Prostate gland (tissue), 2 donors: Measurements from ENCODE around the gene C1QTNF12. TPM values are rescaled to one million over a fixed set of nuclear protein-coding genes. Genes with fewer than 3 reads are reported as not detected.

ENCODE experiments used
- DNase-seq: peaks from one replicate; pipeline ENCODE4 v3.0.0-alpha.2; 2019; ENCODE audit warnings: low spot score
- H3K27ac ChIP-seq, 2 donors: fragments of 200-600 bp; sonication (generic); 2 replicates each; pipeline ENCODE4 v1.5.1; 2017 to 2019
- H3K27me3 ChIP-seq: fragments of 200-600 bp; sonication (generic); replicated peaks from 2 replicates; pipeline ENCODE4 v1.5.1; 2019; ENCODE audit not compliant: insufficient read depth
- H3K36me3 ChIP-seq, 2 donors: fragments of 200-600 bp; sonication (generic); 1 replicate in 1 of 2; 2 replicates in 1 of 2; pipeline versions ENCODE4 v1.5.1 to v1.8.1; 2017 to 2019
- H3K4me1 ChIP-seq: fragments of 200-600 bp; sonication (generic); replicated peaks from 2 replicates; pipeline ENCODE4 v1.5.1; 2019
- H3K4me3 ChIP-seq, 2 donors: fragments of 200-600 bp; sonication (generic); 2 replicates each; pipeline ENCODE4 v1.5.1; 2017 to 2019
- H3K9me3 ChIP-seq: fragments of 200-600 bp; sonication (generic); 2 replicates; pipeline ENCODE4 v1.5.1; 2017
- CTCF ChIP-seq, 4 experiments: fragments of 200-600 bp in 2 of 4; fragments of 450-650 bp in 2 of 4; sonication (generic) in 2 of 4; IDR thresholded peaks; 1 replicate in 3 of 4; 2 replicates in 1 of 4; pipeline ENCODE4 v1.5.1; 2016 to 2019; ENCODE audit warnings: antibody characterized with exemption in 4 of 4, mild to moderate bottlenecking in 2 of 4, moderate library complexity in 2 of 4
- POLR2A ChIP-seq: fragments of 450-650 bp; IDR thresholded peaks from one replicate; pipeline ENCODE4 v1.6.1; 2016; ENCODE audit warnings: antibody characterized with exemption, mild to moderate bottlenecking
- POLR2AphosphoS5 ChIP-seq: sonication (generic); formaldehyde crosslinking; IDR thresholded peaks from one replicate; pipeline ENCODE4 v1.6.1; 2017; ENCODE audit warnings: antibody characterized with exemption
- WGBS: methylation state at CpG from one replicate; pipeline ENCODE4 v1.1.5; 2018; 5-methylcytosine and 5-hydroxymethylcytosine counted together
- intact Hi-C: fragments of 100-400 bp; cut with DNase I; formaldehyde crosslinking; loops from one replicate; pipeline ENCODE4 v1.14.2; 2022
- total RNA-seq, 2 donors: library from RNA; depleted of rRNA; stranded (reverse); fragments of >200 nt; gene quantifications; one replicate each; pipeline ENCODE4 v1.1.0, GENCODE V29; 2016

Gene C1QTNF12
- total RNA-seq, 2 donors from 2014 or later = 3.4 TPM; not detected in 1

GRCh38 chr1:1210726-1211540 is 35.6 kb downstream of the C1QTNF12 start:
- Histone ChIP-seq H3K4me1 (peaks cover 4% of the 10 kb centered on the region), H3K36me3 (no peaks in the 10 kb centered on the region), H3K4me3 (no peak overlapping the region), H3K27ac (no peak overlapping the region), H3K9me3 (no peaks in the 10 kb centered on the region), H3K27me3 (no peaks in the 10 kb centered on the region)
- TF ChIP-seq CTCF (IDR thresholded peaks at IDR 0.05) (no peak), POLR2AphosphoS5 (no peak), POLR2A (no peak)
- DNase-seq = no peak
- intact Hi-C loops = no loop called here
- WGBS = 93% methylated on average over 31 of the region's 31 CpGs

- intact Hi-C loops = no loop called here
- no peaks in the 10 kb centered on the region for H3K9me3 ChIP-seq
- no peak overlapping the region for H3K27ac ChIP-seq
- peaks cover 4% of the 10 kb centered on the region for H3K4me1 ChIP-seq
- WGBS = 52% methylated on average over 34 of the region's 38 CpGs
- H3K36me3 ChIP-seq = no peaks in the 10 kb centered on the region
- H3K27me3 ChIP-seq = no peaks in the 10 kb centered on the region
- TF ChIP-seq POLR2AphosphoS5 (no peak), CTCF (IDR thresholded peaks at IDR 0.05) (no peak), POLR2A (no peak)
- H3K4me3 ChIP-seq = no peak overlapping the region
- no peak for DNase-seq
Observed at GRCh38 chr1:1208713-1209433, 37.6 kb downstream of the C1QTNF12 start.

- no peak overlapping the region for H3K27ac ChIP-seq
- TF ChIP-seq POLR2AphosphoS5 = no peak
- TF ChIP-seq CTCF (IDR thresholded peaks at IDR 0.05) = no peak
- no peak for TF ChIP-seq POLR2A
- WGBS = 61% methylated on average over 11 of the region's 11 CpGs
- no peaks in the 10 kb centered on the region for H3K27me3 ChIP-seq
- DNase-seq = no peak
- H3K4me1 ChIP-seq = peaks cover 4% of the 10 kb centered on the region
- no peaks in the 10 kb centered on the region for H3K36me3 ChIP-seq
- intact Hi-C loops = no loop called here
- H3K4me3 ChIP-seq = no peak overlapping the region
- H3K9me3 ChIP-seq = no peaks in the 10 kb centered on the region
Observed at GRCh38 chr1:1207571-1207892, 39.0 kb downstream of the C1QTNF12 start.

- no peaks in the 10 kb centered on the region for H3K36me3 ChIP-seq
- no peaks in the 10 kb centered on the region for H3K9me3 ChIP-seq
- no peak overlapping the region for H3K27ac ChIP-seq
- no peak overlapping the region for H3K4me3 ChIP-seq
- WGBS = 52% methylated on average over 18 of the region's 19 CpGs
- no peak for DNase-seq
- TF ChIP-seq CTCF (IDR thresholded peaks at IDR 0.05) (no peak), POLR2AphosphoS5 (no peak), POLR2A (no peak)
- H3K27me3 ChIP-seq = no peaks in the 10 kb centered on the region
- intact Hi-C loops = no loop called here
- peaks cover 4% of the 10 kb centered on the region for H3K4me1 ChIP-seq
Observed at GRCh38 chr1:1206966-1207531, 39.5 kb downstream of the C1QTNF12 start.
